GM12864 (cell line): ENCODE measurements around the gene ZNF641.

Experiments used
- DNase-seq: peaks from one replicate; pipeline ENCODE4 v3.0.0-alpha.2; 2011; ENCODE audit warnings: low read depth
- H3K4me3 ChIP-seq: 2 replicates; pipeline ENCODE4 v1.5.1; 2011; ENCODE audit warnings: mild to moderate bottlenecking, low read depth, low read length, control low read depth
- TF ChIP-seq, protein P1 (sequence below): IDR thresholded peaks from 2 replicates; pipeline ENCODE4 v1.5.1; 2011; ENCODE audit warnings: low read depth, mild to moderate bottlenecking, moderate library complexity, low read length, control low read depth, inconsistent platforms; ENCODE audit errors: missing control alignments

The ZNF641 gene

DNA sequence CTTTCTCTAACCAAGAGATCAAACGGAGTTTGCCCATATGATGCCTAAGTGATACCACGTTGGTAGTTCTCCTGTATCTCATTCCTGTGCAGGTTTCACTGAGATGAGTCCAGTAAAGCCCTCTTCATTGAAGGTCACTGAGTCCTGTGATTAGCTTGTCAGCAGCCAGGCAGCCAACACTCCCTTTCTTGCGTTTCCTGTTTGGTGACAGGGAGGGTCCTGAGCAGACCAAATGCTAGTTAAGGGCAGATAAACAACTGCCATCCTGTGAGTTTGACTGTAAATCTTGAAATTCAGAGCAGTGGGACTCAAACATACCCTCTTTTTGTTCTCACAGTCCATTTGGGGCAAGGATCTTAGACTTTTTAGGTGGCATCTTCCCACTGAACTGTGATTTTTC is 39.4 kb downstream of the ZNF641 start:
- TF ChIP-seq, protein P1, sequence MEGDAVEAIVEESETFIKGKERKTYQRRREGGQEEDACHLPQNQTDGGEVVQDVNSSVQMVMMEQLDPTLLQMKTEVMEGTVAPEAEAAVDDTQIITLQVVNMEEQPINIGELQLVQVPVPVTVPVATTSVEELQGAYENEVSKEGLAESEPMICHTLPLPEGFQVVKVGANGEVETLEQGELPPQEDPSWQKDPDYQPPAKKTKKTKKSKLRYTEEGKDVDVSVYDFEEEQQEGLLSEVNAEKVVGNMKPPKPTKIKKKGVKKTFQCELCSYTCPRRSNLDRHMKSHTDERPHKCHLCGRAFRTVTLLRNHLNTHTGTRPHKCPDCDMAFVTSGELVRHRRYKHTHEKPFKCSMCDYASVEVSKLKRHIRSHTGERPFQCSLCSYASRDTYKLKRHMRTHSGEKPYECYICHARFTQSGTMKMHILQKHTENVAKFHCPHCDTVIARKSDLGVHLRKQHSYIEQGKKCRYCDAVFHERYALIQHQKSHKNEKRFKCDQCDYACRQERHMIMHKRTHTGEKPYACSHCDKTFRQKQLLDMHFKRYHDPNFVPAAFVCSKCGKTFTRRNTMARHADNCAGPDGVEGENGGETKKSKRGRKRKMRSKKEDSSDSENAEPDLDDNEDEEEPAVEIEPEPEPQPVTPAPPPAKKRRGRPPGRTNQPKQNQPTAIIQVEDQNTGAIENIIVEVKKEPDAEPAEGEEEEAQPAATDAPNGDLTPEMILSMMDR = no peak

DNA sequence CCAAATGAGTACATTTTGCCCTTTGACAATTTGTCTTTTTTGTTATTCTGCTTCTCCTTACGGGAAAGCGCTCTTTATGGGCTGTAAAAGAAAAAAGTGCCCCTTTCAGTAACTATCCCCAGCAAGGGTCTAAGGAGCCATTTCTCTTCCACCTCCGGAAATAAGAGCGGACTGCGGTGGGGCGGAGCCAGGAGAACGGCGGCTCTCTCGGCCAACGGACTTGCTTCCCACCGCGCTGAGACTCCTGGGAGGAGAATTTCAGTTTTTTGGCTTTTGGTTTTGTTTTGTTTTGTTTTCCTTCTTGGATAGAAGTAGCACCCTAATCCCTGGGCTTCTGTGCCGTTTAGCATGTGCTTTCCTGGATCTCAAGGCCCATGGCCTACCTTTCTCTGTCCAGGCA is 43.5 kb downstream of the ZNF641 start:
- TF ChIP-seq, protein P1 = no peak
- H3K4me3 ChIP-seq = no peak overlapping the region
- no peak for DNase-seq

More for the DNA sequence above, 39.4 kb downstream of the ZNF641 start:
- H3K4me3 ChIP-seq = no peak overlapping the region
- DNase-seq = no peak

DNA sequence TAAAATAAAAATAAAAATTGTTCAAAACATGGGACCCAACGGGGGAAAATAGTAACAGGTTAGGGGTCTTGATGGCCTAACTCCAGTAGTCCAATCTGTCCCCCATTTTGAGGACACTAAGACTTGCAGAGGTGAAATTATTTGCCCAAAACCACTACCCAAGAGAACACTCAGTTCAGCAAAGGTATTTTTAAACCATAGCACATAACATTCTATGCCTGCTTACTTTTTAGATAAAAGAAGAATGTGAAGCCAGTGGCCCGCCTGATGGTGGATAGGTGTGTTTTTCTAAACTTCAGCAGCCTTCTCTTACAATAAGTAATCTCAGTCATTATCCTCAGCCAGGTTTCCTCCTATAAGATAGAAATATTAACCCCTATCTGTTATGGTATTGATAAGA is 45.5 kb downstream of the ZNF641 start:
- H3K4me3 ChIP-seq = no peak overlapping the region
- TF ChIP-seq, protein P1 = no peak
- DNase-seq = no peak

DNA sequence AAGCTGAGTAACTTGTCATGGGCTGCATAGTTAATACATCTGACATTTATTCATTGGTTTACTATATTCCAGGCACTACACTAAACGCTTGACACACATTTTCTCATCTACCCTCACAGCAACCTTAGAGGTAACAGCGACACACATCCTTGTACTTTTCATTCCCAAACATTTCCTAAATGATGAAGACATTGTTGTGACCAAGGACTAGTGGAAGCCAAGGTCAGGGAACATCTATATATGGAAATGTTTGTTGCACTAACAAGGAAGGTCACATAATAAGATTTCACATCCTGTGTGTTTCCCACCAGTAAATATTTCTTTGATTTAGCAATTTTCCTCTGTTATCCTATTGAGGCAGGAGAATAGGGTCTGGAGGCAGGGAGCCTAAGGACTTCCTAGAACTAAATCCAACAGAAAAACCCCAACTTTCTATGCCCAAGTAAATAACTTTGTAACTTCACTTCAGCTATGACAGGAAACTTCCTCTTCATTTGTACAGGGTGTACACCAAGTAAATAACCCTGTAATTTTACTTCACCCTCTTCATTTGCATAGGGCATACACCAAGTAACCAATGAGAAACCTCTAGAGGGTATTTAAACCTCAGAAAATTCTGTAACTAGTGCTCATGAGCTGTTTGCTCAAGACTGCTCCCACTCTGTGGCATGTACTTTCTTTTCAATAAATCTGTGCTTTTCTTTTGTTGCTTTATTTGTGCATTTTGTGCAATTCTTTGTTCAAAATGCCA is 48.4 kb downstream of the ZNF641 start:
- no peak for DNase-seq
- TF ChIP-seq, protein P1 = no peak
- H3K4me3 ChIP-seq = no peak overlapping the region

DNA sequence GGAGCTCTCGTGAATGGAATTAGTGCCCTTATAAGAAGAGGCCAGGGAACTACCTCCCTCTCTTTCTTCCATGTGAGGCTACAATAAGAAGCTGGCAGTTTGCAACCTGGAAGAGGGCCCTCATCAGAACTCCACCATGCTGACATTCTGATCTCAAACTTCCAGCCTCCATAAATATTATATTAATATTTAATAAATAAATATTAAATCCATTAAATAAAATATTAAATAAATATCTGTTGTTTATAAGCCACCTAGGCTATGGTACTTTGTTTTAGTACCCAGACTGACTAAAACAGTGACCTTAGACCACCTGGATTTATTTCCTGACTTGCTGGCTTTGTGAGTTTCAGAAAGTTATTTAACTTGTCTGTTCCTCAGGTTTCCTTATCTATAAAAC is 49.9 kb downstream of the ZNF641 start:
- TF ChIP-seq, protein P1 = no peak
- DNase-seq = no peak
- H3K4me3 ChIP-seq = no peak overlapping the region

DNA sequence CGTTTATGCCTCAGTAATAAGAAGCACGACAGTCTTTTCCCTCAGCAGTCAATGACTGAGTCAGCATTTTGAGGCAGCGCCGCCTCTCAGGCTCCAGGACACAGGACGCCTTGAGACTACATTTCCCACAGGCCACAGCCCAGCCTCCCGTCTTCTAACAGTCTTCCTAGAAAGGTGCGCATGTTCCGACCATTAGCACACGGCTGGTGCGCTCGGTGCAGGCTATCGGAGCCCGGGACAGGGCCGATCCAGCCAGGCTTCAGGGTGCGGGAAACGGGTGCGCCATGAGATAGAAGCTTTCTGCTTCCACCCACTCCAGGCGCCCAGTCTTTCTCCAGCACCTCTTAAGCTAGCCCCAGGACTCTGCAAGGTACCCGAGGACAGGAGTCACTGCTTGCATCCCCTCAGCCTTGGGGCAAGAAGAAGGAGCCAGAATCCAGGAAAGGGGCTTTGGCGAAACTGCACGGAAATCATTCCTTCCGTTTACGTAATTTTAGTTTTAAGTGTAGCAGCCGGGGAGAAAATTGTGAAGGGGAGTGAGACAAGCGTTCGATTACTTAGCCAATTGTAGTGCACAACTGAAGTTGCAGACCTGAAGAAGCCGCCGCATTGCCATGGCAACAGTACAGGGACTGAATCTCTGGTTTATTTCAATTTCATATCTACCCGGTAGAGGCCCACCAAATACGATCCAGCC is 54.0 kb downstream of the ZNF641 start:
- no peak for DNase-seq
- H3K4me3 ChIP-seq = no peak overlapping the region
- TF ChIP-seq, protein P1 = no peak
